HG03457 (cell line): ENCODE data around the gene ZNF205.

ENCODE experiments used
- ATAC-seq: cut with Tn5 transposase; IDR thresholded peaks from one replicate; pipeline ENCODE4 v1.9.1; 2021; ENCODE audit warnings: moderate number of reproducible peaks; ENCODE audit not compliant: unreplicated experiment

The ZNF205 gene

DNA sequence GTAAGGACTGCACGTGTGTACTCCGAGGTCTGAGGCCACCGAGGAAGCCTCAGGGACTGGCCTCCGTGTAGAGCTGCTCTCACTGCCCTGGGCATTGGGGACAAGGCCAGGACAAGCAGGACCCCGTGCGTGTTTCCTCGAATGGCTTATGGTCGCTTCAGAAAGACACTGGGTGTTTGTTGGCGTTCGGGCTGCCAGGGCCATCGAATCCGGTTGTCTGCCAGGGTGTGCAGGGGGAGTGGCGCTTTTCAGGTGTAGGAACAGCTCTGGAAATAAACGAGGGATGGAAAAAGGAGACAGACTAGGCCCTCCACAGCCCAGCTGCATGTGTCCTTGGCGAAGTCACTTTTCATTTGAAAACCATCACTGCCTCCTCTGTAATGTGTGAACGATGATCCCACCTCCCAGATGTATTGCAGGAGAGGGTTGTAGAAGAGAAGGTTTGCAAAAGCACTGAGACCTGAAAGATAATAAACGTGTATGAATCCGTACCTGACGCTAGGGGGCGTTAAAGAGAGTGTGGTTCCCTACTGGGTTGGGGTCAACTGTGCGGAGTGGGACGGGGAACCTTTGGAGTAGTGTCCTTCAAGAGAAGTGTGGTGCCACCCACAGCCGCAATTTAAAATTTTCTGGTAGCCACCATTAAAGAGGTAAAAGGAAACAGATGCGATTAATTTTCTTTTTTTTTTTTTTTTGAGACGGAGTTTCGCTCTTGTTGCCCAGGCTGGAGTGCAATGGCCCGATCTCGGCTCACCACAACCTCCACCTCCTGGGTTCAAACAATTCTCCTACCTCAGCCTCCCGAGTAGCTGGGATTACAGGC, 11.2 kb upstream of the ZNF205 start:
- no peak for ATAC-seq

DNA sequence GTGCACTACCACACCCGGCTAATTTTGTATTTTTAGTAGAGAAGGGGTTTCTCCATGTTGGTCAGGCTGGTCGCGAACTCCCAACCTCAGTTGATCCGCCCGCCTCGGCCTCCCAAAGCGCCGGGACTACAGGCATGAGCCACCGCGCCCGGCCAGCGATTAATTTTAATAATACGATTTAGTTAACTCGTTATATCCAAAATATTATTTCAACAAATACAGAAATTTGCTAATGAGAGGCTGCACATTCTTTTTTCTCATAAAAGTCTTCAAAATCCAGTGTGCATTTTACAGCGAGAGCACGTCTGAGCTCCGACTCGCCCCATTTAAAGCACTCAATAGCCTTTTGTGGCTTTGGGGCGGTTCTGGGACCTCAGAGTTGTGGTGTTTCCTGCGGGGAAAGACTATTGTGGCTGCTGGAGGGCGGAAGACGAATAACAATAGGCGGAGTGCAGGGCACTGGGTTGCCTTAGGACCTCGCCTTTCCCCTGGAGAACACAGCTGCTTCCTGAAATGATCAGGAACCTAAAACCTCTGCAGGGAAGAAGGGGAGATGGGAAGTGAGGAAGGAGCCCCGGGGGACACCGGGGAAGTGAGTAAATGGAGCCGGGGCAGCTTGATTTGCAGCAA, 10.4 kb upstream of the ZNF205 start:
- no peak for ATAC-seq

DNA sequence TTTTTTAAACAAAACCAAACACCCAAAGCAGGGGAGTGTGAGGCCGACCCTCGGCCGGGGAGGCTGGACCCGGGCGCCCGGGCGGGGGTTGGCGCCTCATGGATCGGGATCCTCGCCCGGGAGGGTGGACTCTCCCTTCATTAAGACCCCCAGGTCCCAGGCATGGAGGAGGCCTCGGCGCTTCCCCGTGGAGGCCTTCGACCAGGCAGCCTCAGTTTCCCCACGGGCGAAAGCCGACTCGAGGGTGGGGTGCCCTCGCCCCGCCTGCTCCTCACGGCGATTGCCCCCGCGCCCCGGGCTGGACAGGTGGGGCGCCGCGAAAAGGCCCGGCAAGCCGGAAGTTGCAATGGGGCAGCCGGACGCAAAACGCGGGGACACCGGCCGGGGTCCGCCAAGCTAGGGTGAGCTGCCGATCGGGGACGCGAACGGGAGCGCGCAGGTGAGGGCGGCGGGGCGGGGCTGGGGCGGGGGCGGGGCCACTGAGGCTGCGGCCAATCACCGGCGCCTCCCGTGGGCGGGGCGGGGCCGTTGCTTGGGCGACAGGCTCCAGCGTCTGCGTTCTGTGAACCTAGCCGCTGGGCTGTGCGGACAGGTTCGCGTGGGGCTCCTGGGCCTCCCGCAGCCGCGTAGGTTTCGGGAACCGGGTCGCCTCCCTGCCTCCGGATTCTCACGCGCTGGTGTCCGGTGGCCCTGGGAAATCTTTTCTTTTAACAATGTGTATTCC, 6.0 kb upstream of the ZNF205 start:
- peak; percentile 63 for ATAC-seq

DNA sequence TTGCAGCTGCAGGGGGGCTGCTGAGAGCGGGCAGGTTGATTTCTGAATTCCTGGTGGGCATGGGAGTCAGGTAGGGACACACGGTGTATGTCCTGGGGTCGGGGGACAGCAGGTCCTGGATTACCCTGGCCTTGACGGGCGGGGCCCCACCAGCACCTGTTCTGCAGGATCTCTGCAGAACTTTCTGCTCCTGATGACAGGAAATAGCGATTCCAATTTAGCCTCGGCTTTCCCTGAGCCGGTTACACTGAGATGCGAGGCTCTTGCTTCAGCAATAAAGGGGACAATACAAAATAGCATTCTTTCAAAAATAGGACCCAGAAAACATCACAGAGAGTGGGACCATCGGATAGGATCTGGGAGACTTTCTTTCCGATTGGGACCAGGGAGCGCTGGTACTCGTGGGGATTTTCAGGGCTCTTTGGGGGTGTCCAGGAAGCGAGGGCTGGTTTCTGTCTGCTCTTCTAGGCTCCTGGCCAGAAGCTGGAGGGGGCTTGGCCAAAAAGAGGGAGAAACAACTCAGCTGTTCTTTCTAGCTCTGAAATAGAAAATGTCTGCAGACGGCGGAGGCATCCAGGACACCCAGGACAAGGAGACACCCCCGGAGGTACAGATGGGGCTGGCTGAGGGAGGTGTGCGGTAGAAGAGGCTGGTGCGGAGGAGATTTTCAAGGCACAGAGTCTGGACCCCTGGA, 642 bp downstream of the ZNF205 start:
- ATAC-seq = no peak

DNA sequence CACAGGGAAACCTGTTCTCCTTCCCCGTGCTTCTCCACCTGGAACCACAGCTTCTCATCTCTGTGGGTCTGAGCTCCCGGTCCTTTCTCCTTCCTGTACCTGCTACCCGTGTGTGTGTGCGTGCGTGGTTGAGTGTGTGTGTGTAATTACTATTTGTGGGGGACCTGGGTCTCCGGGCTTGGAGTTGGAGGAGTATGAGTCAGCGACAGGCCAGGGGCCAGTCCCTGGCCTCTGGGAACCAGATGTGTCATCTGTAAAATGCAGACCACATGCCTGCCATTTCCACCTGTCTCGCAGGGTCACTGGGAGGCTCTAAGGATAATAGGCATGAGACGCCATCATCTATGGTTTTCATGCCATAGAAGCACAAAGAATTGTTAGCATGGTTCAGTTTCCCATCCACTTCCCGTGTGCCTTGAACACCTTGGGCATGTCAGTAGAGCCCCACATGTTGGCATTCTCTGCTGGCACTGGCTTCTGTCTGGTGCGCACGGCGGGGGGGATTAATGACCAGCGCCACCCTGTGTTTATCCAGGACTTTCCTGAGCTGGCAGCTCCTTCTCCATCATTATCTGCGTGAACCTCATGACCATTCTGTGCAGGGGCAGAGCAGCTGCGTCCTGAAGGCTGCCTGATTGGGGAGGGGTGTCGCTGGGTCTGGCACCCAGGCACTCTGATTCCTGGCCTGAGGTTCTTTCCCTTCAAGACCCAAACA, 1.5 kb downstream of the ZNF205 start:
- ATAC-seq = no peak

DNA sequence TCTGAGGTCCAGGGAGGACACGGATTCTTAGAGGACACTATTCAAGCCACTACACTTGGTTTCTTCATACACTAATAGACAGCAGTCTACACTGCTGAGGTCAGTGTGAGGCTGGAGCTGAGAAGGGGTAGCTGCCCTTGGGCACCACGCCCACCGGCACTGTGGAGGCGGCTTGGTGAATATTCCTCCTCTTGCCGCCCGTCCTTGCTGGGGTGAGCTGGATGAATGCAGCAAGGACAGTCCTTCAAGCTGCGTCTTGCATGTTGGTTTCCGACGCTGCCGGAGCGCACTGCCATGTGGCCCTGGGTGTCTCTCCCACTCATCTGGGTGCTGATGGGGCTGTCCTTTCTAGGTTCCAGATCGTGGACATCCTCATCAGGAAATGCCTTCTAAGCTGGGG, 2.6 kb downstream of the ZNF205 start:
- no peak for ATAC-seq

DNA sequence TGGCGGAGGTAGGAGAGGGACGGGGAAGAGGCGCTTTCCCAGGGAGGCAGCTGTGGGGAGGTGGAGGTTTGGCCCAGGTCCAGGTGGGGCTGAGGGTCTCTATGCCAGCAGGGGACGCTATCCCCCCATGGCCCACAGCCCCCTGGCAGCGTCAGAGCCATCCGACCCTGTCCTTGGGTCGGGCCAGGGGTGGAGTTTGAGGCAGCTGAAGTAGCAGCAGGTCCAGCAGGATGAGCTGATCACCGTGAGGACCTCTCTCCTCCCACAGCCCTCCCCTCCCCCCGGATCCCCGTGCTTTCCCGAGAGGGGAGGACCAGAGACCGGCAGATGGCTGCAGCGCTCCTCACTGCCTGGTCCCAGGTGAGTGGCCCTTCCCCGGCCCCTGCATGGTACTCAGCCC, 3.2 kb downstream of the ZNF205 start:
- no peak for ATAC-seq

DNA sequence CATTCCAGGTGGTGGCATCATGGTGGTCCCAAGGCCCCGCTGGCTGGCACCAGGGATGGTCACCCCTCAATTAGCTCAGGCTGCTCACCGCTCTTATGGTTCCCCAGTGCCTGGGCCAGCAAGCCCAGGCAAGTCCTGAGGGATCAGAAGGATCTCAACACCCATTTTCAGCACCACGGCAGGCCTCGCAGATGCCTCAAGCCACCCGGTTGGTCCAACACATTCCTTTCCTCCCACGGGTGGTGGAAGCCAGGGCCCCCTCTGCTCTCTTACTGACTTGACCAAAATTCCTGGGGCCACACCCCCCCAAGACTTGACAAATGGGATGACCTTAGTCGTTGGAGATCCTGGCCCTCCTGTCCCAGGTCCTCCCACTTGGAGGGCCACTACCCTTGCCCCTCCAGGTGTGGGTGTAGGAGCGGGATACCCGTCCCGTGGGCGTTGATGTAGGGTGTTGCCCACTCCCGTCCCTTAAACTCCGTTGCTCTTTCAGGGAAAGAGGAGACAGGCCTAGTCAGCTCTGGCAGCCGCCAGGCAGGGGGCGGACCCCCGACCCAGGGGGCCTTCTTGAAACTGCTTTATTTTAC, 5.9 kb downstream of the ZNF205 start:
- no peak for ATAC-seq

DNA sequence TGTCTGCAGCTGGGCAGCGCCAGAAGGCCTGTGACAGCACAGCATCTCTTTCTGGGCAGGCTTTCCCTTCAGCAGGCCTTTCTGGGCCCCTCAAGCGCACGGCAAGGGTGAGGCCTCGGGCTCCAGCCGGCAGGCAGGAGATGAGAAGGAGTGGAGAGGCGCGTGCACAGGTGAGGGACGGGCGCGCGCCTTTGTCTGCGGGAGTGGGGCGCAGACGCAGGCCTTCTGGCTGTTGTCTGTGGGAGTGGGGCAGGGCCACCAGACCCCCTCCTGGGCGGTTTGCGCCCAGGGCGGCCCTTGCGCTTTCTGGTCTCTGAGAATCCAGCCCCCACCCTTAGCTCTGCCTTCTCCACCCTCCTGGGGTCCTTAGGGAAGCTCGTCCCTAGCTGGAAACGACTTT, 6.5 kb downstream of the ZNF205 start:
- ATAC-seq = no peak

DNA sequence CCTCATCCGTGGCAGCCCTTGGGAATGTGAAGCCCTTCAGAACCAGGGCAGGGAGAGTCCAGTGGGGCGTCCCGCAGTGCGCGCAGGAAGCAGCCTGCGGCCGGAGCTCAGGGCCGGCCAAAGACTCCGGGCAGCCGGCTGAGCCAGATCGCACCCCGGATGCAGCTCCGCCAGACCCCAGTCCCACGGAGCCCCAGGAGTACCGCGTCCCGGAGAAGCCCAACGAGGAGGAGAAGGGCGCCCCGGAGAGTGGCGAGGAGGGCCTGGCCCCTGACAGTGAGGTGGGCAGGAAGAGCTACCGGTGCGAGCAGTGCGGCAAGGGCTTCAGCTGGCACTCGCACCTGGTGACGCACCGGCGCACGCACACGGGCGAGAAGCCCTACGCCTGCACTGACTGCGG, 6.9 kb downstream of the ZNF205 start:
- no peak for ATAC-seq

DNA sequence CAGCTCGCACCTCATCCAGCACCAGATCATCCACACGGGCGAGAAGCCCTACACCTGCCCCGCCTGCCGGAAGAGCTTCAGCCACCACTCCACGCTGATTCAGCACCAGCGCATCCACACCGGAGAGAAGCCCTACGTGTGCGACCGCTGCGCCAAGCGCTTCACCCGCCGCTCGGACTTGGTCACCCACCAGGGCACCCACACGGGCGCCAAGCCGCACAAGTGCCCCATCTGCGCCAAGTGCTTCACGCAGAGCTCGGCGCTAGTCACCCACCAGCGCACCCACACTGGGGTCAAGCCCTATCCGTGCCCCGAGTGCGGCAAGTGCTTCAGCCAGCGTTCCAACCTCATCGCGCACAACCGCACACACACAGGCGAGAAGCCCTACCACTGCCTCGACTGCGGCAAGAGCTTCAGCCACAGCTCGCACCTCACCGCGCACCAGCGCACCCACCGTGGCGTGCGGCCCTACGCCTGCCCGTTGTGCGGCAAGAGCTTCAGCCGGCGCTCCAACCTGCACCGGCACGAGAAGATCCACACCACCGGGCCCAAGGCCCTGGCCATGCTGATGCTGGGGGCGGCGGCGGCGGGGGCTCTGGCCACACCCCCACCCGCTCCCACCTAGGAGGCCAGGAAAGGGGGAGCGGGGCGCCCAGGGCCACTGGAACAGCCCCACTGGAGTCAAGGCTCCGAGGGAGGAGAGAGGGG, 7.5 kb downstream of the ZNF205 start:
- no peak for ATAC-seq

DNA sequence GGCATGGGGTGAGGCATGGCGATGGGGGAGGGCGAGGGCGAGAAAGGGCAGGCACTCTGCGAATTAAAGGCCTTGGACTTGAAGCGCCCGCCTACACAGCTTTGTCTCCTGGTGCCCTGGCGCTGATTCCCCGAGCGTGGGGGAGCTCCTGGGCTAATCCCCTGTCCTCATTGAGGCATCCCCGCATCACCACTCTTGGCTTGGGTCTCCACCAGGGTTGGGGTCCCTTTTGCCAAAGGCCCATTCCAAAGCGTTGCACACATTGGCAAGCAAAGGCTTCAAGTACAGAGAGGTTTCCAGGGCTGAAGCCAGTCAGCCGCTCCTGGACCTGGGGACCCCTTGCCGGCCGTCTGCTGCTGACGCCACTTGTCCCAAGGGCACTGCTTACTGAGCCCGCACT, 8.0 kb downstream of the ZNF205 start:
- ATAC-seq = no peak

DNA sequence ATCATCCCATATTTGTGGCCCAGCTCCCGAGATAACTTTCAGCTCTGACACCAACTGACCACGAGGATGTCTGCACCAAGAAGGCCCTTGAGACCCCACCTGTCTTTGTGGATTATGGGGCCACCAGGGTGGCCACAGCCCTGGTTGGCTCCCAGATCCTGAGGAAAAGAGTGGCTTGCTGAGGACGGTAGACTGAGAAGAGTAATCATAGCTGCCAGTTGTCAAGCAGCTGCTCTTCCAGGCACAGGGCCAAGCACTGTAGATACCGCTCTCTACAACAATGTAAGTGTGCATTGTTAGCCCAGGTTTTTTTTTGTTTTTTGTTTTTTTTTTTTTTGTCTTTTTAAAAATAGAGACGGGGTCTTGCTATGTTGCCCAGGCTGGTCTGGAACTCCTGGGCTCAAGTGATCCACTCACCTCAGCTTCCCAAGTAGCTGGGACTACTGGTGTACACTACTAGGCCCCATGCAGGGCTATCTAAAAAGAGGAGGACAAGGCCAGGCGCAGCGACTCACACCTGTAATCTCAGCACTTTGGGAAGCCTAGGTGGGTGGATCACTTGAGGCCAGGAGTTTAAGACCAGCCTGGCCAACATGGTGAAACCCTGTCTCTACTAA, 9.6 kb downstream of the ZNF205 start:
- no peak for ATAC-seq

DNA sequence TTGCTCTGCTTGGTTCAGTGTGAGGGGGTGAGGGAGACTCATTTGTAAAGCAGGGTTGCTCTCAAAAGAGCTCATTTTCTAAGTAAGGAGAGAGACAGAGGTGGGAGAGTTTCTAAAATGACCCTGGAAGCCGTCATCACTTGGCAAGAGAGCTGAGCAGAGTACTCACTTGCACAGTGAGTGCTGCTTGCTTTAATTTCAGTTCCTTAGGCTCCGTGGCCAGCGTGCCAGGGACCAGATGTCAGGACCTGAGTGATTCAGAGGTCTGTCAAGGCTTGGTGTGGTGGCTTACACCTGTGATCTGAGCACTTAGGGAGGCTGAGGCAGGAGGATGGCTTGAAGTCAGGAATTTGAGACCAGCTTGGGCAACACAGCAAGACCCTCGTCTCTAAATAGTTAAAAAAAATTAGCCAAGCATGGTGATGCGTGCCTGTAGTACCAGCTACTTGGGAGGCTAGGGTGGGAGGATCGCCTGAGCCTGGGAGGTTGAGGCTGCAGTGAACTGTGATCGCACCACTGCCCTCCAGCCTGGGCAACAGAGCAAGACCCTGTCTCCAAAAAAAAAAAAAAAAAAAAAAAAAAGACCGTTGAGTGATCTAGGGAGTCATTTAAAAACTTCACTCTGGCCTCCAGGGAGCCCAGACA, 10.7 kb downstream of the ZNF205 start:
- ATAC-seq = no peak

DNA sequence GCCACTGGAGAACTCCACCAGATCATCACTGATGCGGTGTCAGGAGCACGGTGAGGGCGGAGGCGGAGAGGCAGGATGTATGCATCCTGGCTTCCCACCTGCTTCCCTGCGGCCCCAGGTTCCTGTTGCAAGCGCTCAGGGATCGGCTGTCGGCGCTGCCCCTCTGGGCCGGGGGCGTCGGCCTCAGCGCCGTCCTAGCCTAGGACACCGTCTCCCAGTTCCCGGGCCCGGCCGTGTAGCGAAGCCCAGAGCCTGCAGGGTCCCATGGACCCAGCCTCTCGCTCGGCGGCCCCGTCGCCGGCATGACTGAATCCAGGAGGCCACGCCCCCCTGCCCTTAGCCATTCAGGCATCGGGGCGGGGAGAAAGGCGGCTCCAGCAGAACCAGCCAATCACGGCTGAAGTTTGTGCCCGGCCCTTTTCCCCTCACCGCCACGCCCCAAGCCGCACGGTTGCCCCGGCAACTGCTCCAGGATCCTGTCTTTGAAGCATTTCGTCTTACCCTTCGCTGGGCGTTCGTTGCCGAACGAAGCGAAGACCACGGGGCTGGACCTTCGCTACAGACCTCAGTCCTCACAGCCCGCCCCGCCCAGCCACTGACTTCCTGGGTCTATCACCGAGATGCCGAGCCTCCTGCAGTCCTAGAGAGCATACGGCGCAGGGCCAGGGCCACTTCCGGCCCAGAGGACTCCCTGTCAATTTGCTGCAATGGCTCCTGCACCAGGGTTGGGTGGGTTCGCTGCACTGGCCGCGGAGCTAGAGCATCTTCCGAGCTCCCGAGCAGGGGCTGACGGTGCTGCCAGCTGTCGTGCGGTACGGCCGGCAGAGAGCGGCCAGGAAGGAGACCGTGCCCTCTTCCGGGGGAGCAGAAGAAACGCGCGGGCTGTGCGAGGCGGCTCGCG, 11.8 kb downstream of the ZNF205 start:
- ATAC-seq = peak; percentile 54

DNA sequence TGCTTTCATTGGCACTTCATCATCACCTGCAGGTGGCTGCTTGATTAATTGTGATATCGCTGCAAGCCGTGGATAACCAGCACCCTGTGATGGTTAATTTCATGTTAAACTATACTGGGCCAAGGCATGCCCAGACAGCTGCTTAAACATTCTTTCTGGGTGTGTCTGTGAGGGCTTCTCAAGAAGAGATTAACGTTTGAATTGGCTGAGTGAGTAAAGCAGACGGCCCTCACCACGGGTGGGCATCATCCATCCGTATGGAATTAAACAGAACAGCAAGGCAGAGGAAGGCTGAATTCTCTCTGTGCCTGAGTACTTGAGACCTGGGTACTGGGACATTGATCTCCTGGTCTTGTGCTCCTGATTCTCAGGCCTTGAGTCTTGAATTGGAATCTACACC, 15.4 kb downstream of the ZNF205 start:
- no peak for ATAC-seq

DNA sequence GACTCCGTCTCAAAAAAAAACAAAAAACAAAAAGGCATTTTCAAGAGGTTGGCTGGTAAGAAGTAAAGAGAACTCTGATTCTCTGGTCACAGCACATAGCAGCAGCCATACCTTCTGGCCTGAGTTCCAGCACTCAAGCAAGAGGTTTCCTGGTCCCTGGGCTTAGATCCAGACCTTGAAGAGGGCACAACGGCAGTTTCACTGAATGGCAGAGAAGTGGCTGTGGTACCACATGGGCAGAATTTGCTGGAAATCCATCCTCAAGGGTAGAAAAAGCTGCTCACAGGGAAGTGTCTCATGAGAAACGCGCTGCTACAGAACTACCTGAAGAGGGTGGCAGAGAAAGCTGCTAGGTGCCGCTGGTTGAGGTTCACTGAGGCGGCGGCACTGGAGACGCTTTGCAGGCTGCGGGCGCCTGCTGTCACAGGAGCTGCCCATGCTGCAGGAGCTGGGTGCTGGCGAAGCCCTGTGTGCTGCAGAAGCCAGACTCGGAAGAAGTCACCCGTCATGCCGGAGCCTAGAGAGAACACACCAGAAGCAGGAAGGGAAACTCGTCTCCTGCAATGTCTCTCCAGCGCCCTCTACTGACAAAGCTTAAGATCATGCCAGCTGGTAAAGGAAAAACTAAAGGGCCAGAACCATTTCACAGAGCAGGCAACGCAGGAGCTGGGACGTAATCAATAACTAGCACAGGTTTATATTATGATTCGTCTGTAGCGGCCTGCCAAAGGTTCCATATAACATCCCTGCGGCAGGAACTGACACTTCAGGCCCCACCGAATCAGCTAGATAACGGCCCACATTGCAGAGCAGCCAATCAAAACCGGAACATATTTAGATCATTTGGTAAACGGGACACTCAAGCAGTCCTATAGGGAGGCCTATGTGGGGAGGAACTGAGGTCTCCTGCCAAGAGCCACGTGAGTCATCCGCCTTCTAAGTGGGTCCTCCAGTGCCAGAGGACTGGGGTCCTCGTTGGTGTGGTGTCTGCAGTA, 17.0 kb downstream of the ZNF205 start:
- no peak for ATAC-seq
